Activated naive CD4-positive, alpha-beta T cell treated with anti-CD3 and anti-CD28 coated beads, Interleukin-2, amount 50 U/mL, for 16 hours (primary cell): ENCODE measurements around the gene ACSM4.
"Not testable (repeated sequence)": the region's sequence is repeated elsewhere in the genome, so short reads cannot be mapped to it uniquely, and the experiment has no call there.

Experiments
- DNase-seq: peaks from one replicate; pipeline ENCODE4 v3.0.0-alpha.2; 2020

The ACSM4 gene

GRCh38 chr12:7303772-7304171, at the start of gene ACSM4:
Gene ACSM4, plus strand, starts transcription at chr12:7304072. Its CDS starts 260 bp downstream, at chr12:7304332.
- no peak for DNase-seq

- no peak for DNase-seq
Measured at GRCh38 chr12:7259060-7259459, 44.8 kb upstream of the ACSM4 start.

- no peak for DNase-seq
Measured at GRCh38 chr12:7264538-7264937, 39.3 kb upstream of the ACSM4 start.

- no peak for DNase-seq
Measured at GRCh38 chr12:7265251-7265650, 38.6 kb upstream of the ACSM4 start.

- DNase-seq: no peak
Measured at GRCh38 chr12:7269273-7269672, 34.6 kb upstream of the ACSM4 start.

- DNase-seq: no peak
Measured at GRCh38 chr12:7271893-7272514, 31.9 kb upstream of the ACSM4 start.

GRCh38 chr12:7275482-7275881, 28.4 kb upstream of the ACSM4 start:
- not testable (repeated sequence) for DNase-seq

GRCh38 chr12:7282844-7283243, 21.0 kb upstream of the ACSM4 start:
- DNase-seq: no peak

- DNase-seq: no peak
Measured at GRCh38 chr12:7289743-7290142, 14.1 kb upstream of the ACSM4 start.

GRCh38 chr12:7290588-7290987, 13.3 kb upstream of the ACSM4 start:
- not testable (repeated sequence) for DNase-seq

GRCh38 chr12:7292300-7292699, 11.6 kb upstream of the ACSM4 start:
- no peak for DNase-seq

GRCh38 chr12:7293670-7294069, 10.2 kb upstream of the ACSM4 start:
- no peak for DNase-seq

- DNase-seq: no peak
Measured at GRCh38 chr12:7295529-7295928, 8.3 kb upstream of the ACSM4 start.

- no peak for DNase-seq
Measured at GRCh38 chr12:7297865-7298264, 6.0 kb upstream of the ACSM4 start.

- no peak for DNase-seq
Measured at GRCh38 chr12:7302266-7302986, 1.4 kb upstream of the ACSM4 start.

GRCh38 chr12:7303230-7303629, 642 bp upstream of the ACSM4 start:
- no peak for DNase-seq

- DNase-seq: no peak
Measured at GRCh38 chr12:7304456-7304855, 584 bp downstream of the ACSM4 start.

- no peak for DNase-seq
Measured at GRCh38 chr12:7310070-7310469, 6.2 kb downstream of the ACSM4 start.

GRCh38 chr12:7319930-7320329, 16.1 kb downstream of the ACSM4 start:
- DNase-seq: no peak

- no peak for DNase-seq
Measured at GRCh38 chr12:7321624-7322023, 17.8 kb downstream of the ACSM4 start.

GRCh38 chr12:7322599-7322998, 18.7 kb downstream of the ACSM4 start:
- DNase-seq: no peak

GRCh38 chr12:7324176-7324575, 20.3 kb downstream of the ACSM4 start:
- no peak for DNase-seq

GRCh38 chr12:7327918-7328317, 24.0 kb downstream of the ACSM4 start:
- no peak for DNase-seq

GRCh38 chr12:7337790-7338189, 33.9 kb downstream of the ACSM4 start:
- DNase-seq: not testable (repeated sequence)

GRCh38 chr12:7339675-7340074, 35.8 kb downstream of the ACSM4 start:
- DNase-seq: no peak
